Panc1 (cell line): ENCODE results near the gene RFFL. TPM values are rescaled to one million over a fixed set of nuclear protein-coding genes. Genes with fewer than 3 reads are reported as not detected.
"Not testable (repeated sequence)": the region's sequence is repeated elsewhere in the genome, so short reads cannot be mapped to it uniquely, and the experiment has no call there.

ENCODE experiments used
- ATAC-seq: fragments of 200-7000 bp; cut with Tn5 transposase; 2 replicates; pipeline ENCODE4 v1.9.1; 2020; ENCODE audit warnings: mild to moderate bottlenecking, moderate library complexity
- Bru-seq: library from RNA; stranded (reverse); fragments of 400-500 nt; gene quantifications from one replicate; lab custom pipeline; 2021; lab: Mats Ljungman, UMichigan
- BruChase-seq, 2 experiments: library from RNA; stranded (reverse); fragments of 400-500 nt; gene quantifications; one replicate each; lab custom pipeline; 2021; lab: Mats Ljungman, UMichigan
- BruUV-seq: library from RNA; stranded (reverse); fragments of 400-500 nt; replicated peaks from 2 replicates; lab custom pipeline; 2021; lab: Mats Ljungman, UMichigan
- CTCF ChIA-PET: fragments of 300-600 bp; sonication (Branson Sonifier 250); formaldehyde crosslinking; loops from one replicate; lab custom pipeline; 2022; ENCODE audit warnings: antibody characterized with exemption; lab: Charles Lee
- POLR2A ChIA-PET: fragments of 300-600 bp; sonication (Branson Sonifier 250); formaldehyde crosslinking; loops from one replicate; lab custom pipeline; 2022; ENCODE audit warnings: antibody characterized with exemption; lab: Charles Lee
- DNase-seq: peaks from one replicate; pipeline ENCODE4 v3.0.0-alpha.2; 2010; ENCODE audit warnings: low read depth, low spot score
- H3K27ac ChIP-seq: 2 replicates; pipeline ENCODE4 v1.5.1; 2011; ENCODE audit warnings: mild to moderate bottlenecking, low read length, inconsistent platforms
- H3K27me3 ChIP-seq: fragments of 200-500 bp; sonication (Bioruptor generic); 2 replicates; pipeline ENCODE4 v1.6.0; 2014; ENCODE audit warnings: low read length, inconsistent platforms; ENCODE audit not compliant: control insufficient read depth, insufficient read depth
- H3K36me3 ChIP-seq: fragments of 200-500 bp; sonication (Bioruptor generic); 2 replicates; pipeline ENCODE4 v1.5.1; 2014; ENCODE audit warnings: inconsistent platforms, mild to moderate bottlenecking, low read length, moderate library complexity; ENCODE audit not compliant: control insufficient read depth, insufficient read depth
- H3K4me1 ChIP-seq: 2 replicates; pipeline ENCODE4 v1.5.1; 2011; ENCODE audit warnings: inconsistent platforms, mild to moderate bottlenecking, low read length, moderate library complexity; ENCODE audit not compliant: control insufficient read depth, insufficient read depth
- H3K4me3 ChIP-seq, 2 experiments: 2 replicates each; pipeline ENCODE4 v1.5.1; 2011 to 2012; ENCODE audit warnings: low read depth in 2 of 2, low read length in 2 of 2, mild to moderate bottlenecking in 2 of 2, inconsistent platforms in 1 of 2, moderate library complexity in 1 of 2
- H3K9me3 ChIP-seq: fragments of 200-500 bp; sonication (Bioruptor generic); 2 replicates; pipeline ENCODE4 v1.5.1; 2014; ENCODE audit warnings: low read depth, mild to moderate bottlenecking, inconsistent platforms, low read length, moderate library complexity; ENCODE audit not compliant: control insufficient read depth, insufficient read depth
- CTCF ChIP-seq: fragments of 450-650 bp; IDR thresholded peaks from 2 replicates; pipeline ENCODE4 v1.5.1; 2017; ENCODE audit warnings: mild to moderate bottlenecking
- POLR2AphosphoS5 ChIP-seq: IDR thresholded peaks from 2 replicates; pipeline ENCODE4 v1.6.1; 2012; ENCODE audit warnings: mild to moderate bottlenecking, low read depth, low read length, moderate library complexity
- REST ChIP-seq, 2 experiments: IDR thresholded peaks; 2 replicates each; pipeline ENCODE4 v1.6.1; 2011 to 2012; ENCODE audit warnings: low read depth in 2 of 2, control low read depth in 1 of 2, low read length in 1 of 2, mild to moderate bottlenecking in 1 of 2, moderate library complexity in 1 of 2; ENCODE audit not compliant: insufficient read depth in 1 of 2
- SIN3A ChIP-seq: IDR thresholded peaks from 2 replicates; pipeline ENCODE4 v1.6.1; 2012; ENCODE audit warnings: low read depth, mild to moderate bottlenecking, low read length, moderate library complexity, borderline replicate concordance; ENCODE audit not compliant: insufficient read depth
- TCF7L2 ChIP-seq: IDR thresholded peaks from 2 replicates; pipeline ENCODE4 v1.6.1; 2011; ENCODE audit warnings: mild to moderate bottlenecking, low read depth, low read length, inconsistent platforms
- in situ Hi-C: cut with HindIII; loops from 2 replicates; pipeline ENCODE4 v1.10.0; 2016; ENCODE audit warnings: low sequenced_read_pairs, low pct_unique_long_range_greater_than_20kb
- intact Hi-C: fragments of 100-400 bp; cut with micrococcal nuclease; formaldehyde crosslinking; loops from one replicate; pipeline ENCODE4 v1.10.0; 2022; ENCODE audit not compliant: unreplicated experiment
- long read RNA-seq: library from polyadenylated mRNA; unstranded; transcript quantifications from one replicate; pipeline ENCODE4 v2.0.0, GENCODE V29; 2021; ENCODE audit not compliant: unreplicated experiment
- polyA plus RNA-seq: library from polyadenylated mRNA; unstranded; fragments of >200 nt; gene quantifications from one replicate; pipeline ENCODE4 v1.2.1, GENCODE V29; 2012; ENCODE audit warnings: missing spikeins; ENCODE audit not compliant: insufficient read length
- total RNA-seq: library from RNA; stranded (reverse); gene quantifications from one replicate; pipeline ENCODE4 v1.2.1, GENCODE V29; 2021; ENCODE audit not compliant: unreplicated experiment

The RFFL gene
- total RNA-seq = 38.4 TPM
- 19.4 TPM for polyA plus RNA-seq
- Bru-seq, nascent RNA = percentile 78 among the genes with signal in this experiment
- percentile 95 among the genes with signal in this experiment for BruChase-seq, experiment 1, labeled RNA remaining after a 2-hour chase
- percentile 95 among the genes with signal in this experiment for BruChase-seq, experiment 2, labeled RNA remaining after a 6-hour chase
- long read RNA-seq, full-length matches to known transcripts = 23 of 53 reads
- long read RNA-seq, partial matches to known transcripts = 7 of 53 reads
- long read RNA-seq, other reads (novel, unspliced or antisense) = 23 of 53 reads

- Histone ChIP-seq H3K27ac (peak within 1 kb of the TSS; percentile 94), H3K27me3 (no peaks in the 10 kb centered on the region), H3K9me3 (no peaks in the 10 kb centered on the region), H3K4me1 (peaks cover 25% of the 10 kb centered on the region), H3K4me3 (peak within 1 kb of the TSS; percentile 15 to 38), H3K36me3 (no peaks in the 10 kb centered on the region)
- CTCF ChIA-PET = interaction anchor here (0.5 to 0.6 kb wide), 2 partner anchors 50 to 506 kb away, joined by 3 read pairs; no protein-coding TSS in a partner anchor
- TF ChIP-seq REST (IDR thresholded peaks at IDR 0.05; ENCODE audit: insufficient read depth in 1 of 2, low read depth in 2 of 2, low read length in 1 of 2) (no peak), SIN3A (peak; percentile 77; the same call in 1 of the 2 replicates), POLR2AphosphoS5 (peak; percentile 75), TCF7L2 (peak; percentile 98), CTCF (no peak; the same call in 1 of the 2 replicates)
- BruUV-seq = TSS peak; percentile 96
- ATAC-seq (peak; percentile 100), DNase-seq (peak; percentile 94)
- intact Hi-C loops (no loop called here), in situ Hi-C loops (no loop called here)
- POLR2A ChIA-PET = interaction anchor here (0.6 to 0.7 kb wide), 3 partner anchors 38 to 80 kb away, joined by 3 to 14 read pairs (median 6); no protein-coding TSS in a partner anchor
These were observed at the start of gene RFFL for GRCh38 chr17:35063514-35064223. Gene RFFL (minus strand): TSS chr17:35063707. CDS start chr17:35026553, 37,154 bp downstream.

GRCh38 chr17:35110791-35111190 is 47.3 kb upstream of the RFFL start:
- BruUV-seq, H3K36me3 ChIP-seq, CTCF ChIA-PET, H3K9me3 ChIP-seq, H3K4me3 ChIP-seq, POLR2A ChIA-PET, intact Hi-C loops, in situ Hi-C loops, DNase-seq, H3K4me1 ChIP-seq, H3K27me3 ChIP-seq, ATAC-seq, H3K27ac ChIP-seq: not testable (repeated sequence)
